Mucosa of stomach (tissue), 1 donor: ENCODE results near the gene PRR35.

Experiments
- H3K27me3 ChIP-seq: one replicate; pipeline ENCODE4 v1.7.0; 2013; ENCODE audit warnings: mild to moderate bottlenecking, low read length; ENCODE audit not compliant: control insufficient read depth, insufficient read depth
- H3K36me3 ChIP-seq: one replicate; pipeline ENCODE4 v1.7.0; 2013; ENCODE audit warnings: low read length; ENCODE audit not compliant: control insufficient read depth, insufficient read depth
- H3K4me1 ChIP-seq: one replicate; pipeline ENCODE4 v1.7.0; 2013; ENCODE audit warnings: mild to moderate bottlenecking, low read length; ENCODE audit not compliant: control insufficient read depth, insufficient read depth
- H3K4me3 ChIP-seq: one replicate; pipeline ENCODE4 v1.7.0; 2013; ENCODE audit warnings: low read length
- H3K9ac ChIP-seq: one replicate; pipeline ENCODE4 v1.7.0; 2013; ENCODE audit warnings: mild to moderate bottlenecking, low read length, moderate library complexity
- H3K9me3 ChIP-seq: one replicate; pipeline ENCODE4 v1.7.0; 2013; ENCODE audit warnings: mild to moderate bottlenecking, low read length, moderate library complexity; ENCODE audit not compliant: control insufficient read depth
- donor health status: Pancreatic carcinoma.

PRR35 gene

GRCh38 chr16:543301-544164 lies 16.7 kb upstream of the PRR35 start:
- Histone ChIP-seq H3K9me3 (no peaks in the 10 kb centered on the region), H3K4me1 (peaks cover 16% of the 10 kb centered on the region), H3K36me3 (peaks cover 3% of the 10 kb centered on the region), H3K4me3 (no peak overlapping the region), H3K27me3 (no peaks in the 10 kb centered on the region), H3K9ac (no peak overlapping the region)

GRCh38 chr16:544517-544916 lies 15.7 kb upstream of the PRR35 start:
- Histone ChIP-seq H3K9me3 (no peaks in the 10 kb centered on the region), H3K4me3 (no peak overlapping the region), H3K4me1 (peaks cover 16% of the 10 kb centered on the region), H3K27me3 (no peaks in the 10 kb centered on the region), H3K36me3 (no peaks in the 10 kb centered on the region), H3K9ac (no peak overlapping the region)

- H3K36me3 ChIP-seq = no peaks in the 10 kb centered on the region
- no peak overlapping the region for H3K9ac ChIP-seq
- peaks cover 16% of the 10 kb centered on the region for H3K4me1 ChIP-seq
- no peaks in the 10 kb centered on the region for H3K27me3 ChIP-seq
- no peaks in the 10 kb centered on the region for H3K9me3 ChIP-seq
- H3K4me3 ChIP-seq = no peak overlapping the region
These were observed 13.1 kb upstream of the PRR35 start for GRCh38 chr16:546909-547770.

GRCh38 chr16:548586-548985 lies 11.6 kb upstream of the PRR35 start:
- Histone ChIP-seq H3K4me1 (peaks cover 16% of the 10 kb centered on the region), H3K4me3 (no peak overlapping the region), H3K9ac (no peak overlapping the region), H3K27me3 (no peaks in the 10 kb centered on the region), H3K36me3 (no peaks in the 10 kb centered on the region), H3K9me3 (no peaks in the 10 kb centered on the region)

- Histone ChIP-seq H3K27me3 (no peaks in the 10 kb centered on the region), H3K9ac (no peak overlapping the region), H3K9me3 (no peaks in the 10 kb centered on the region), H3K4me3 (no peak overlapping the region), H3K36me3 (no peaks in the 10 kb centered on the region), H3K4me1 (peaks cover 16% of the 10 kb centered on the region)
These were observed 10.5 kb upstream of the PRR35 start for GRCh38 chr16:549544-550263.

GRCh38 chr16:551210-551609 lies 9.0 kb upstream of the PRR35 start:
- no peaks in the 10 kb centered on the region for H3K27me3 ChIP-seq
- H3K4me1 ChIP-seq = peaks cover 10% of the 10 kb centered on the region
- H3K9me3 ChIP-seq = no peaks in the 10 kb centered on the region
- H3K9ac ChIP-seq = no peak overlapping the region
- no peak overlapping the region for H3K4me3 ChIP-seq
- H3K36me3 ChIP-seq = no peaks in the 10 kb centered on the region

- no peak overlapping the region for H3K4me3 ChIP-seq
- no peaks in the 10 kb centered on the region for H3K9me3 ChIP-seq
- H3K27me3 ChIP-seq = no peaks in the 10 kb centered on the region
- H3K4me1 ChIP-seq = peaks cover under 1% of the 10 kb centered on the region
- no peak overlapping the region for H3K9ac ChIP-seq
- H3K36me3 ChIP-seq = no peaks in the 10 kb centered on the region
These were observed 8.0 kb upstream of the PRR35 start for GRCh38 chr16:552171-552570.

GRCh38 chr16:553601-554296 lies 6.4 kb upstream of the PRR35 start:
- no peaks in the 10 kb centered on the region for H3K36me3 ChIP-seq
- H3K9ac ChIP-seq = no peak overlapping the region
- peaks cover 7% of the 10 kb centered on the region for H3K27me3 ChIP-seq
- no peak overlapping the region for H3K4me3 ChIP-seq
- H3K9me3 ChIP-seq = no peaks in the 10 kb centered on the region
- H3K4me1 ChIP-seq = peaks cover 3% of the 10 kb centered on the region

- Histone ChIP-seq H3K9me3 (no peaks in the 10 kb centered on the region), H3K36me3 (no peaks in the 10 kb centered on the region), H3K4me1 (peaks cover 7% of the 10 kb centered on the region), H3K27me3 (peaks cover 12% of the 10 kb centered on the region), H3K9ac (no peak overlapping the region), H3K4me3 (no peak overlapping the region)
These were observed 5.9 kb upstream of the PRR35 start for GRCh38 chr16:554297-554621.

- peaks cover 7% of the 10 kb centered on the region for H3K4me1 ChIP-seq
- no peak overlapping the region for H3K4me3 ChIP-seq
- H3K9ac ChIP-seq = no peak overlapping the region
- H3K9me3 ChIP-seq = no peaks in the 10 kb centered on the region
- peaks cover 18% of the 10 kb centered on the region for H3K27me3 ChIP-seq
- H3K36me3 ChIP-seq = no peaks in the 10 kb centered on the region
These were observed 5.4 kb upstream of the PRR35 start for GRCh38 chr16:554640-555365.
